ENCODE results near the gene PRR33.

PRR33 gene

DNA sequence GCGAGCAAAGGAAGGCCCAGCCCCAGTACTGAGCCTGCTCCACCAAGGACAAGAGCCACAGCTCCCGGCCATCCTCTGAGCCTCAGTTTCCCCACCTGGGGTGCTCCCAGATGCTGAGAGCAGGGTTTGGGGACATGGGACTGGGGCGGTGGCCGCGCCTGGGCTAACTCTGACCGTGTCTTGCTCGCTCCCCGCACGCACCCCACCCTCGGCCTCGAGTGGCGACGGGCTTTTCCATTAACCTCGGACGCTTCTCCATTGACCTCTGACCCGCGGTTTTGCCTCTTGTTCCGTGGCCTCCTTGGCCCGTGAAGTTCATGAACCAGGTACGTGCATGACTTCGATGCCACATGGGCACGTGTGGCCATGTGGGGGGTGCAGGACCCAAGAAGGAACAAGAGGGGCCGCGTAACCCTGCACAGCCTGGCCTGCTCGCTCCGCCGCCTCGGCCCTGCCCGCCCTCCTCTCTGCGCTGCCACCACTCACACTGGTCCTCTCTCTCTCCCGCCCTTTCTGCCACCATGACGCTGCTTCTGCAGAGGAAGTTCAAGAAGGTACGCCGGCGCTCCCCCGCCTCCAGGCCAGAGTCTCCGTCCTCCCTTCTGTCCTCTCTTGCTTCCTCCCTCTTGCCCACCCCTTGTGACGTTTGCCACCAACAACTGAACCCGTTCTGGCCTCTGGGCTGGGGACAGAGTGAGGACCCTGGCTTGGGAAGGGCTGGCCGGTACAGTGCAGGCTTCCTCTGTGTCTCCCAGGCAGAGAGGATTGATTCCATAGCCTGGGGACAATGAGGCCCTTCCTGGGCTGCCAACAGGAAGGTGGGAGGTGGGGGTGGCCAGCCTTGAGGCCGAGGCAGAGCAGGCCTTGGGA is 34.7 kb upstream of the PRR33 start:
- H3K4me3 ChIP-seq (ENCODE audit: low read depth, low read length), result no peak overlapping the region
- no peak for TF ChIP-seq CTCF (IDR thresholded peaks at IDR 0.05; ENCODE audit: borderline replicate concordance, insufficient read depth, low read depth, low read length)

DNA sequence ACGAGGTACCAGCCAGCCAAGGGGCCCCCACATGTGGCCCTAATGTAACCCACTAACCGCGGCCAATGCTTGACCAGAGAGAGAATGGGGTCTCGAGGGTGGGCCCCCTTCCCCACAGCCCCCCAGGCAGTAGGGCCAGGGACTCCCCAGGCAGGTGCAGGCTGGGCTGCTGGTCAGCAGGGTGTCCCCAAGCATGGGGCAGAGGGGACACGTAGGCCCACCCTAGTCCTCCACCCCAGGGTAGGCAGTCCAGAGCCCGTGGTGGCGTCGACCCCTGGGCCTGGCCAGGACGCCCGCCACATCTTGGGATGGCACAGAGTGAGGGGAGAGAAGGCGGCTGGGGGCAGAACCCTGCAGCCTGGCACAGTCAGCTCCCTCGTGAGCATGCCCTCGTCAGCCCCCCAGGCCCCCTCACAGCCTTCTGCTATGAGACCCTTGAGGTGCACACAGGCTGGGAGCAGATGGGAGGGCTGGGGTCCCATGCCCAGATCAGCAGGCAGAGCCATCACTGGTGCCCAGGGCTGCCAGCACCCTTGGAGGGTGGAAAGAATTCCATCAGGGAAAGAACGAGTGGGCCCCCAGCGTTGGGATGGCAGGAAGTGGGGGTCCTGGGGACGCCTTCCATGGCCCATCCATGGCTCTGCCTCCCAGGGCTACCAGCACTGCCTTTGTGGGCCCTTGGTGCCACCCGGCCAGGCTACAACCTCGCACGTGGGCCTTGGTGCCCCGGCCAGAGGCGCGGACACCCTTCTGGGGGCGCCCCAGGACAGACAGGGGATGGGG is 33.9 kb upstream of the PRR33 start:
- no peak overlapping the region for H3K4me3 ChIP-seq (ENCODE audit: low read depth, low read length)
- TF ChIP-seq CTCF (IDR thresholded peaks at IDR 0.05; ENCODE audit: borderline replicate concordance, insufficient read depth, low read depth, low read length), result no peak

DNA sequence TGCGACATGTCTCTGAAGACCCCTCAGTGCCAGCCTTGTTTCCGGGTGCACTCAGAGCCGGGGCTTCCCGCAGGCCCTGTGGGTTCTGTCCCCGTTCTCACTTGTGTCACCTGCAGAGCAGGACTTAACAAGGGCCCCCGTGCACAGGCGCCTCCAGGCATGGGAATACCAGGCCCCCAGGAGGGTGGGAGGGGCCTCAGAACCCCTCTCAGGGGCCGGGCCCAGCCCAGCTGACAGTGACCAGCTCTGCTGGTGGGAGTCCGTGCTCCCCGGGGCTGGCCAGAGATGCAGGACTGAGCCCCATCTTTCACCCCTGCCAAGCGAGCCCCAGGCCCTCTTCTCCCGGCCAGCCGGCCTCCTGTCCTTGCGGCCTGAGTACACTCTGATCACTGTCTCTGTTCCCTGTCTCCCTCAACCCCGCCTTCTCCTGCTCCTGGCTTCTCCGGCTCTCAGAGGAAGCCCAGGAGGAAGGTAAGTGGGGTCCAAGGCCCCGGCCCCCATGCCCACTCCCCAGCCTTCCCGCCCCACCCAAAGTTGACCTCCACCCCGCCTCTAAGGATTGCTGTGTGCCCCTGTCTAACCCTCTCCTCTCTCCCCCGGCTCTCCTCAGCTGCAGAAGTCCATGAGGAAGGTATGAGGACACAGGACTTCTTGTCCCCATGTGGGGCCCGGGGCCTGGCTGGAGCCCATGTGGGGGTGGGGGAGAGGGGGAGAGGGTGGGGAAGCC is 33.1 kb upstream of the PRR33 start:
- no peak for TF ChIP-seq CTCF (IDR thresholded peaks at IDR 0.05; ENCODE audit: borderline replicate concordance, insufficient read depth, low read depth, low read length)
- no peak overlapping the region for H3K4me3 ChIP-seq (ENCODE audit: low read depth, low read length)

DNA sequence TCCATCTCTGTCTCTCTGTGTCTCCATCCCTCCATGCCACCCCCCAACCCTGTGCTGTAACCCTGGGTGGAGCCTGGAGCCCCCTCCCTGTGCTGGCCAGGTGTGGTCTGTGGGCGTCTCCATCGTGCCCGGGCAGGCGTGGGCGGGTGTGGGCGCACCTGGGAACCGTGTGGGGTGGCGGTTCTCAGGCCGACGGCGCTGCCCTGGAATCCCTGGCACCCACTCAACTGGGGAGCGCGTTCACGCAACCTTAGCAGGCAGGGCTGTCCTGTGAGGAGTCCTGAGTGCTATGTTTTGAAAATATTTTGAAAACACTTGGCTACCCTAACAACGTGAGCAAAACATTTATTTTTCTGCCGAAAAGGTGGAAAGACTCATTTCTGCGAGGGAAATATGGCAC is 32.5 kb upstream of the PRR33 start:
- no peak overlapping the region for H3K4me3 ChIP-seq (ENCODE audit: low read depth, low read length)
- TF ChIP-seq CTCF (IDR thresholded peaks at IDR 0.05; ENCODE audit: borderline replicate concordance, insufficient read depth, low read depth, low read length), result no peak

GRCh38 chr11:1923201-1923956 is 31.7 kb upstream of the PRR33 start:
- H3K4me3 ChIP-seq (ENCODE audit: low read depth, low read length), result no peak overlapping the region
- no peak for TF ChIP-seq CTCF (IDR thresholded peaks at IDR 0.05; ENCODE audit: borderline replicate concordance, insufficient read depth, low read depth, low read length)

DNA sequence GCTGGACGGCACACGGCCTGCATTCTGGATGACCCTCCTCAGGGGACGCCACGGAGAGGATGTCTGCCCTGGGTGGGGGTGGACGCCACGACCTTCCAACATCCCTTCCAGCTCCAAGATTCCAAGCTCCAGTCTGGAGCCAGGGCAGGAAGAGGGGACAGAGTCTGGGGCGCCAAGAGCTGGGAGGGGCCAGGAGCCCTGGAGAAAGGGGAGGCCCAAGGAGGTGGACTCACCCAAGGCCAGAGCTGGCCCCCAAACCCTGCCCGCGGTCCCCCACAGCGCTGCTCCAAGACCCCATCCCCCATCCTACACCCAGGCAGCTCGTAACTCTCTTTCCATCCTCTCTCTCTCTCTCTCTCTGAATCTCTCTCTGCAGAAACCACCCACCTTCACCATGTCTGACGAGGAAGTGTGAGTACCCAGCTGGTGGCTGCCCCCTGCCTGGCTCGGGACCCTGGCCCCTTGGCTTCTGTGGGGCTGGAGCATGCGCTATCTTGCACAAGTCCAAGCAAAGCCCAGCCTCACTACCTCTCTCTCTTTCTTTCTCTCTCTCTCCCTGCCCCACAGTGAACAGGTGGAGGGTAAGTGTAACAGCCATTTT is 30.9 kb upstream of the PRR33 start:
- no peak for TF ChIP-seq CTCF (IDR thresholded peaks at IDR 0.05; ENCODE audit: borderline replicate concordance, insufficient read depth, low read depth, low read length)

More for the DNA sequence above, 30.9 kb upstream of the PRR33 start:
- H3K4me3 ChIP-seq (ENCODE audit: low read depth, low read length), result no peak overlapping the region

Measured in GM12875 (cell line).